Memory B cell (primary cell): ENCODE measurements around the gene GNG7.
"Not testable (repeated sequence)": the region's sequence is repeated elsewhere in the genome, so short reads cannot be mapped to it uniquely, and the experiment has no call there.

Experiments used
- ATAC-seq: fragments of 150-1000 bp; cut with Tn5 transposase; 2 replicates; pipeline ENCODE4 v1.10.0; 2021; ENCODE audit warnings: low read depth, mild to moderate bottlenecking, moderate library complexity
- DNase-seq, 2 donors: peaks; one replicate each; pipeline ENCODE4 v3.0.0; 2022; ENCODE audit warnings: low spot score in 2 of 2
- H3K27ac Mint-ChIP-seq: one replicate; pipeline ENCODE4 v1.8.0; 2022; ENCODE audit warnings: mild to moderate bottlenecking, moderate library complexity, mixed read lengths
- H3K27me3 Mint-ChIP-seq: one replicate; pipeline ENCODE4 v1.8.0; 2022; ENCODE audit warnings: mixed read lengths
- H3K36me3 Mint-ChIP-seq: one replicate; pipeline ENCODE4 v1.8.0; 2022; ENCODE audit warnings: mild to moderate bottlenecking, mixed read lengths
- H3K4me1 Mint-ChIP-seq: one replicate; pipeline ENCODE4 v1.8.0; 2022; ENCODE audit warnings: mixed read lengths
- H3K4me3 Mint-ChIP-seq: one replicate; pipeline ENCODE4 v1.8.0; 2022; ENCODE audit warnings: mild to moderate bottlenecking, moderate library complexity, mixed read lengths
- H3K9me3 Mint-ChIP-seq: one replicate; pipeline ENCODE4 v1.8.0; 2022; ENCODE audit warnings: mixed read lengths

Gene GNG7

DNA sequence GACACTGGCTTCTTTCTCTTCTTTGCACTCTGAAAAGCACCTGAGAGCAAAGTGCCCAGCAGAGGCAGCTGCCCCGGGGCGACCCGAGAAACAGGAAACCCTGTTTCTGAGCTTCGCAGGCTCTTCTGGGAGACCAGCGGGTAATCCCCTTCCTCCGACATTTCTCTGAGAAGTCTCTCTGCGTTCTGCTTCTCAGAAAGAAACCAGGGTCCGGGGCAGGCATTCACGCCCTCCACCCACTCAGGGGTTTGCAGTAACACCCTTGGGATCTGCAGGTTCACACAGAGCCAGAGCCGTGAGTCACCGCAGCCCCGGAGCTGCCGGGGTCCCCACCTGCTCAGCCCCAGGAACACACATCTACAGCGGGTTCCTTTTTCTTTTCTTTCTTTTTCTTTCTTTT, 140.6 kb downstream of the GNG7 start:
- H3K4me3 Mint-ChIP-seq = peak overlapping the region; percentile 90
- H3K27me3 Mint-ChIP-seq = no peaks in the 10 kb centered on the region
- ATAC-seq (peak; percentile 87), DNase-seq (peak; percentile 63 to 68)
- H3K9me3 Mint-ChIP-seq = no peaks in the 10 kb centered on the region
- no peaks in the 10 kb centered on the region for H3K36me3 Mint-ChIP-seq
- peak overlapping the region; percentile 92 for H3K27ac Mint-ChIP-seq
- peaks cover 27% of the 10 kb centered on the region for H3K4me1 Mint-ChIP-seq

DNA sequence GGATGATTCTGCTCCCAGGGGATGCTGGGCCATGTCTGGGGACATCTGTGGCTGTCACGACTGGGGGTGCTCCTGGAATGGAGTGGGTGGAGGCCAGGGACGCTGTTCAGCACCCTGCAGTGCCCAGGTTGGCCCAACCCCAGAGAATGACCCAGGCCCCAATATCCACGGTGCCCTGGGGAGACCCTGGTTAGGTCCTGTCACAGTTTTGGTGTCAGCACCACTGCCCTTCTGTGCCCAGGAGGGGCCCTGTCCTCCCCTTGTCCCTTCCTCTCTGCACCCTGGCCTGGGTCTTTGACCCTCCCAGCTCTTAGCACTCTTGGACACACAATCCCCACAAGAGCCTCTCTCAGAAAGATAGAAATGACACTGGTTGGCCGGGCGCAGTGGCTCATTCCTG, 141.3 kb downstream of the GNG7 start:
- DNase-seq (no peak), ATAC-seq (no peak)
- Mint-ChIP-seq H3K27ac (peak overlapping the region; percentile 92), H3K4me3 (no peak overlapping the region), H3K9me3 (no peaks in the 10 kb centered on the region), H3K27me3 (no peaks in the 10 kb centered on the region), H3K4me1 (peaks cover 29% of the 10 kb centered on the region), H3K36me3 (no peaks in the 10 kb centered on the region)

DNA sequence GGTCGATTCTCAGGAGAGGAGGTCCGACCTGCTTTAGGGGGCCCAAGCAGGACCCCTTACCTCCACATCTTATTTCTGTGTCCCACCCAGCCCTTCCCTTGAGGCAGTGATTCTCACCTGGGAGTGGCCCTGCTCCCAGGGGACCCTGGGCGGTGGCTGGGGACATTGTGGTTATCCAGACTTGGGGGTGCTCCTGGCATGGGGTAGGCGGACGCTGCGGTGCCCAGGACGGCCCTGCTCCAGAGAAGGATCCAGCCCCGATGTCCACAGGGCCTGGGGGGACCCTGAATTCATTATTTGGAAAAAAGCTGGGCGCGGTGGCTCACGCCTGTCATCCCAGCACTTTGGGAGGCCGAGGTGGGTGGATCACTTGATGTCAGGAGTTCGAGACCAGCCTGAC, 142.1 kb downstream of the GNG7 start:
- Mint-ChIP-seq H3K27ac (no peak overlapping the region), H3K36me3 (no peaks in the 10 kb centered on the region), H3K9me3 (no peaks in the 10 kb centered on the region), H3K27me3 (no peaks in the 10 kb centered on the region), H3K4me3 (no peak overlapping the region), H3K4me1 (peaks cover 29% of the 10 kb centered on the region)
- DNase-seq (no peak), ATAC-seq (no peak)

DNA sequence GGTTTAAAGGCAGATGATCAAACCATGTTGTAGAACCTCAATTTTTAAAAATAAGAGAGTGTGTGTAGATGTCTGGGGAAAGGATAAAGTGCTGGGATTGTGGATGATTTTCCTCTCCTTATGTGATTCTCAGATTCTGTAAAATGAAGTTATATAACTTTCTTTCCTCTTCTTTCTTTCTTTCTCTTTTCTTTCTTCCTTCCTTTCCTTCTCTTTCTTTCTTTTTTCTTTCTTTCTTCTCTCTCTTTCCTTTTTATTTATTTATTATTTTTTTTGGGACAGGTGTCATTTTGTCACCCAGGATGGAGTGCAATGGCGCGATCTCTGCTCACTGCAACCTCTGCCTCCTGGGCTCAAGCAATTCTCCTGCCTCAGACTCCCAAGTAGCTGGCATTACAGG, 144.0 kb downstream of the GNG7 start:
- DNase-seq (no peak), ATAC-seq (no peak)
- Mint-ChIP-seq H3K4me1 (peaks cover 18% of the 10 kb centered on the region), H3K9me3 (no peaks in the 10 kb centered on the region), H3K27me3 (no peaks in the 10 kb centered on the region), H3K4me3 (no peak overlapping the region), H3K27ac (peak overlapping the region; percentile 83), H3K36me3 (no peaks in the 10 kb centered on the region)

DNA sequence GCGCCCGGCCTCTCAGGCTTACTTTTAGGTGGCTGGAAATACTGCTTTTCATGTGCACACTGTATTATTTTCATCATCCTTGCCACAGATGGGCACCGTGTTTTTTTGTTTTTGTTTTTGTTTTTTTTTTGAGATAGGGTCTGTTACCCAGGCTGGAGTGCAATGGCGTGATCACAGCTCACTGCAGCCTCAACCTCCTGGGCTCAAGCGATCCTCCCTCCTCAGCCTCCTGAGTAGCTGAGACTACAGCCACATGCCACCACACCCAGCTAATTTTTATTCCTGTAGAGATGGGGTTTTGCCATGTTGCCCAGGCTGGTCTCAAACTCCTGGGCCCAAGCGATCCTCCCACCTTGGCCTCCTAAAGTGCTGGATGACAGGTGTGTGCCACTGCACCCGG, 144.4 kb downstream of the GNG7 start:
- not testable (repeated sequence) for H3K4me3 Mint-ChIP-seq, H3K36me3 Mint-ChIP-seq, H3K27me3 Mint-ChIP-seq, H3K9me3 Mint-ChIP-seq, DNase-seq, ATAC-seq
- Mint-ChIP-seq H3K4me1 (peaks cover 18% of the 10 kb centered on the region), H3K27ac (peak overlapping the region; percentile 83)

DNA sequence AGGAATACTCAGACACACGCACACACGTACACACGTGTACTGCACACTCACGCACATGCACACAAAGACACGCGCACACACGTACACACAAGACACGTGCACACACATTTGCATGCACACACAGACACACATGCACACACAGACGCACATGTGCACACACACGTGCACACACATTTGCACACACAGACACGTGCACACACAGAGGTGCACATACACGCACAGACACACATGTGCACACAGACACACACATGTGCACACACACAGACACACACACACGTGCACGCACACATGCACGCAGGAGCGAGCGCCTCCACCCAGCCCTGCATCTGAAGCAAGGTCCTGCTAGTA, 145.4 kb downstream of the GNG7 start:
- Mint-ChIP-seq H3K27me3 (no peaks in the 10 kb centered on the region), H3K36me3 (no peaks in the 10 kb centered on the region), H3K9me3 (no peaks in the 10 kb centered on the region), H3K4me3 (no peak overlapping the region), H3K27ac (peak overlapping the region; percentile 86), H3K4me1 (peaks cover 16% of the 10 kb centered on the region)
- ATAC-seq = no peak
- no peak for DNase-seq

DNA sequence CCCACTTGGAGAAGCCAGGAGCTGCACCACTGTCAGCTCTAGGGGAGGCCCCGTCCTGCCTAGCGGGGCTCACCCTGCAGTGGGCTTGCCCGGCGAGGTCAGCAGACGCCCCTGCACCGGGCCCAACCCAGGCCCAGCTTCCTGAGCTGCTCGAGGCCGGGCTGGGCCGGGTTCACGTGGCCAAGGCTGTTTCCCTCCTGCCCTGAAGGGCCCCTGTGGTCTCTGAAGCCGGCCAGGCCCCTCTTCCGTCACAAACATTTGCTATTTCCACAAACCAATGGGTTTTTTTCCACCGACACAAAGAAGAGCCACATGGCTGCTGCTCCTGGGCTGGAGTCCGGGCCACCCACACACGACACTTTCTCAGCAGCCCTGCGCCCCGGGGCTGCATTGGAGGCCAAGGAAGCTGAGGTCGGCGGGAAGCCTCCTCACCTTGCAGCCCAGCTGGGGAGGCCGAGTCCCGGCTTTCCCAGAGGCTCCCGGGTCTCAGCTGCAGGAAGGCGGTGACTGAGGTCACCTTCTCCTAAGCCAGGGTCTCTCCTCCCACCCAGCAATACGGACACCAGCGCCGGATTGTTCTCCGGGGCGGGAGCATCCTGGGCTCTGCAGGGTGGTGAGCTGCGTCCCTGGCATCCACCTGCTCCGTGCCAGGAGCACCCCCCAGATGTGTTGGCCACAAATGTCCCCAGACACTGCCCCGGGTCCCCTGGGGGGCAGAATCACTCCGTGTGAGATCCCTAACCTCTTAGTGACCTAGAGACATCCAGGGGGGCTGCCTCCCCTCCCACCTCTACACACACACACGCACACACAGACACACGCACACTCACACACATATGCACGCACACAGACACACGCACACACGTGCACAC, 146.0 kb downstream of the GNG7 start:
- DNase-seq (no peak), ATAC-seq (no peak)
- peak overlapping the region; percentile 86 for H3K27ac Mint-ChIP-seq
- peaks cover 16% of the 10 kb centered on the region for H3K4me1 Mint-ChIP-seq
- H3K27me3 Mint-ChIP-seq = no peaks in the 10 kb centered on the region
- H3K36me3 Mint-ChIP-seq = no peaks in the 10 kb centered on the region
- H3K4me3 Mint-ChIP-seq = no peak overlapping the region
- H3K9me3 Mint-ChIP-seq = no peaks in the 10 kb centered on the region

DNA sequence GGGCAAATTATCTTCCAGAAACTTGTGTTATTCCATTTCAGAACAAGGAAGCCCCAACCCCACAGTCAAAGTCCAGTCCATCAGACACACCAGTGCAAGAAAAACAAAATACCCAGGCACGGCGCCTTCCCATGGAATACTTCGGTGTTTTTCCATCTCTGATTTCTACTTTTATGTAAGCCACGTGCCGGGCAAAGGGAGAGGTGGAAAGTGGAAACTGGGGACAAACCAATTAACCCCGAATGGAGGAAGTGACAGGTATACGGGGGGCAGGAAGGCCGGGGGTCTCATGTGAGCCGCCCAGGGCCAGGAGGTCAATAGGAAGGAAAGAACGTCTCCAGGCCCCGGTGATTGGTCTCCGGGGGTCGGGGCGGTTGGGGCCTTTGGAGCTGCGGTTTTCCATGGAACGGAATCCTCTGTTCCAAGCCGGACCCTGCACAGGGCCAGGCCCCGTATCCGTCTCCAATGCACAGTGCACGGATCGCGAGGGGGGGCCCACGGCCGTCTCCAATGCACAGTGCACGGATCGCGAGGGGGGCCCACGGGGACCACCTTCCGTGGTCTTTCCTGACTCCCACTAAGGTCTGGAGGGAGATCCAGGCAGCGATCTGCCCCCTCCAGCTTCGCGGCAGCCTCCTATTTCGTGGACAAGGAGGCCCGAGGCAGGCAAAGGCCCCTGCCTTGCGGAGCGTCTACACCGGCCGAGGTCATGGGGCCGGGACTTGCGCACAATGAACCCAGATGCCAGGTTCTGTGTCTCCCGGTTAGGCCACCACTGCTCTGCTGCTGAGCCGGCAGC, 146.9 kb downstream of the GNG7 start:
- H3K27me3 Mint-ChIP-seq = no peaks in the 10 kb centered on the region
- H3K36me3 Mint-ChIP-seq = no peaks in the 10 kb centered on the region
- DNase-seq = no peak
- peaks cover 14% of the 10 kb centered on the region for H3K4me1 Mint-ChIP-seq
- H3K27ac Mint-ChIP-seq = no peak overlapping the region
- H3K4me3 Mint-ChIP-seq = no peak overlapping the region
- no peak for ATAC-seq
- H3K9me3 Mint-ChIP-seq = no peaks in the 10 kb centered on the region

DNA sequence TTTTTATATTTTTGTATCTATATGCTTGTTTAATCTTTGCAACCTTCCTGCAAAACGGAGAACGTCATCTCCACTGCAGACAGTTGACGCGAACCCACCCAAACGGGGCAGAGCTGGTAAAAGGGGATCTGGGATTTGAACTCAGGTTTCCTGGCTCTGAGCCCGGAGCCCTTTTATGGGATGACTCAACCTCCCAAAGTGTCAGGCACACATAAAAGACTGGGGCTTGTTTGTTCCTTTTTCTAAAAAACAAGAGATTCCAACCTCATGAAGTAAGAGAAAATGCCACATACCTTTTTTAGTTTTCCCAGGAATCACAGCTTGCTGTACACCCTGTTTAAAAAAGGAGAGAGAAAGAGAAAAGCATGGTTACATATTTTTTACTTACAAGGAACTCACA, 147.6 kb downstream of the GNG7 start:
- no peak for ATAC-seq
- Mint-ChIP-seq H3K27ac (no peak overlapping the region), H3K4me3 (no peak overlapping the region), H3K9me3 (no peaks in the 10 kb centered on the region), H3K4me1 (peaks cover 14% of the 10 kb centered on the region), H3K36me3 (no peaks in the 10 kb centered on the region), H3K27me3 (no peaks in the 10 kb centered on the region)
- no peak for DNase-seq

DNA sequence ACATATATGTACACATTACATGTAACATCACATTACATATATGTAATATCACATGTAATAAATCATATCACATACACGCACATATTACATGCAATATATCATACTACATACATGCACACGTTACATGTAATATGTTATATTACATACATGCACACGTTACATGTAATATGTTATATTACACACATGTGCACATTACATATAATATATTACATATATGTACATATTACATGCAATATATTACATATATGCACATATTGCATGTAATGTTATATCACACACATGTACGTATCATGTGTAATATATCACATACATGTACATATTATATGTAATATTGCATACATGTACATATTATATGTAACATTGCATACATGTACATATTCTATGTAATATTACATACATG, 149.0 kb downstream of the GNG7 start:
- H3K4me1 Mint-ChIP-seq = peaks cover 14% of the 10 kb centered on the region
- no peaks in the 10 kb centered on the region for H3K27me3 Mint-ChIP-seq
- no peaks in the 10 kb centered on the region for H3K9me3 Mint-ChIP-seq
- no peak for DNase-seq
- H3K4me3 Mint-ChIP-seq = no peak overlapping the region
- ATAC-seq = no peak
- H3K27ac Mint-ChIP-seq = no peak overlapping the region
- peaks cover 5% of the 10 kb centered on the region for H3K36me3 Mint-ChIP-seq

DNA sequence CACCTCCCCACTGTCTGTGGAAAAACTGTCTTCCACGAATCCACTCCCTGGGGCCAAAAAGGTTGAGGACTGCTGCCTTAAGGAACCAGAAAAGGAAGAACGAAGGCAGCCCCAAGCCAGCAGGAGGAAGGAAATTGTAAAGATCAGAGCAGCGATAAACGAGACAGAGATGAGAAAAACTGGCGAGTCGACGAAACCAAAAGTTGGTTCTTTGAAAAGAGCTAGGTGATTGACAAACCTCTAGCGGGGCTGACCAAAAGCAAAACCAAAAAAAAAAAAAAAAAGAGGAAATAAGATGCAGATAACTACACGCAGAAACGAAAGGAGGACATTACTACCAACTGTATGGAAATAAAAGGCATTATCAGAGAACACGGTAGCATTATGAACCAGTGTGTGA, 149.6 kb downstream of the GNG7 start:
- Mint-ChIP-seq H3K9me3 (no peaks in the 10 kb centered on the region), H3K4me1 (peaks cover 14% of the 10 kb centered on the region), H3K27ac (peak overlapping the region; percentile 63), H3K27me3 (no peaks in the 10 kb centered on the region), H3K4me3 (peak overlapping the region; percentile 25), H3K36me3 (peaks cover 5% of the 10 kb centered on the region)
- ATAC-seq (peak; percentile 93), DNase-seq (peak; percentile 45 to 60)

DNA sequence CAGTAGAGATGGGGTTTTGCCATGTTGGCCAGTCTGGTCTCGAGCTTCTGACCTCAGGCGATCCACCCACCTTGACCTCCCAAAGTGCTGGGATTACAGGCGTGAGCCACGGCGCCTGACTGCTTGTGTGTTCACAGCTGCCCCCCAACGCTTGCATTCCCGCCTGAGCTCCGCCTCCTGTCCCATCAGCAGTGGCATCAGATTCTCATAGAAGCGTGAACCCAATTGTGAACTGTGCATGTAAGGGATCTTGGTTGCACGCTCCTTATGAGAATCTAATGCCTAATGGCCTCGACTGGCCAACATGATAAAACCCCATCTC, 150.7 kb downstream of the GNG7 start:
- H3K27ac Mint-ChIP-seq = peak overlapping the region; percentile 53
- H3K36me3 Mint-ChIP-seq = peaks cover 10% of the 10 kb centered on the region
- ATAC-seq (no peak), DNase-seq (no peak)
- H3K4me1 Mint-ChIP-seq = peaks cover 12% of the 10 kb centered on the region
- H3K27me3 Mint-ChIP-seq = no peaks in the 10 kb centered on the region
- H3K4me3 Mint-ChIP-seq = no peak overlapping the region
- no peaks in the 10 kb centered on the region for H3K9me3 Mint-ChIP-seq

DNA sequence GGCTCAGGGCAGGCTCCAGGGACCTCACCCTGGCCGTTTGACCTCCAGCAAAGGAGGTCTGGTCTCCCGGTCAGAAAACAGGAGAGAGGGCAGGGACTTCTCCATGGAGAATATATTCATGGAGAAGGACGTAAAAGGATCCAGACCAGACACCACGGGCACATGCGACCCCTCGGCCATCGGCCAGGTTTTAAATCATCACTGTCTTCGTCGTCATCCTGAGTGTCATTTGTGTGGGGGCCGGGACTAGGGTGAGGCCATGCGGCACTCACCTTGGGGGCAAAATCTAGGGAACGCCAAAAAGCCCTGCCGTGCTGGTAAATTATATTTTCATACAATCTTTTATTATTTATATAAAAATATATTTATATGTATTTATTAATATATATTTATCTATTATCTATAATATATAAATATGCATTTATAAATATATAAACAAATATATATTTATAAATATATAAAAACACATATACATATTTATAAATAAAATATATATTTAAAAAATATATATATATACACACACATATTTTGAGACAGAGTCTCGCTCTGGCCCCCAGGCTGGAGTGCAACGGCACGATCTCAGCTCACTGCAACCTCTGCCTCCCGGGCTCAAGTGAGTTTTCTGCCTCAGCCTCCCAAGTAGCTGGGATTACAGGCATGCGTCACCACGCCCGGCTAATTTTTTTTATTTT, 151.2 kb downstream of the GNG7 start:
- Mint-ChIP-seq H3K9me3 (no peaks in the 10 kb centered on the region), H3K27me3 (no peaks in the 10 kb centered on the region), H3K4me3 (no peak overlapping the region), H3K4me1 (peaks cover 11% of the 10 kb centered on the region), H3K36me3 (peaks cover 10% of the 10 kb centered on the region), H3K27ac (no peak overlapping the region)
- ATAC-seq = no peak
- no peak for DNase-seq

DNA sequence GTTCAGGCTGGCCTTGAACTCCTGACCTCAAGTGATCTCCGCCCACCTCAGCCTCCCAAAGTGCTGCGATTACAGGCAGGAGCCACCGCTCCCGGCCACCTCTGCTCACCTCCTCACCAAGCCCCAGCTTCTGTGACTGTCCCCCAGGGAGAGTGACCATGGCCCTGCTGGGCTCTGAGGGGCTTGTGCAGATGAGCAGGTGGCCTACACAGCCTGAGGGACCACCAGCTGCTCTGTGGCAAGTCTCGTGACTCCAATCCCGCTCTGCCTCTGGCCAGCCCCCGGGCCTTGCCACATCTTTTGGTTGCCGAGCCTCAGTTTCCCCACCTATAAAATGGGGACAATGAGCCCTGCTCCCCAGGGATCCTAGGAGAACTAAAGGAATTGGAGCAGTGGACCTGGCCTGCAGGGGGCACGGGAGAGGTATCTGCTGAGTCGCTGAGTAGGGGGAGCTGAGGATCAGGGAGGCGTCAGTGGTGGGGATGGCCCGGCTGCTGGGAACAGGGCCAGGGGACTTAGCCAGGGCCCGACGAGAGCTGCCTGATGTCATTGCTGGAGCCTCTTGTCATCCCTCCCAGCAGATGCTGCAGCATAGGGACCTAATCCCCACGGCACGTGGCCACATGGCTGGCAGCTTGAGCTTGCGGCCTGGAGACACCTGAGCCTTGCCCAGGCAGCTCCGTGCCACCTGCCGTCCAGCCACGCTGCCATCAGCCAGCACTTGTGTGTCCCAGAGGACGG, 151.9 kb downstream of the GNG7 start:
- DNase-seq (no peak), ATAC-seq (no peak)
- no peak overlapping the region for H3K4me3 Mint-ChIP-seq
- no peaks in the 10 kb centered on the region for H3K9me3 Mint-ChIP-seq
- no peak overlapping the region for H3K27ac Mint-ChIP-seq
- H3K4me1 Mint-ChIP-seq = peaks cover 15% of the 10 kb centered on the region
- H3K36me3 Mint-ChIP-seq = peaks cover 10% of the 10 kb centered on the region
- no peaks in the 10 kb centered on the region for H3K27me3 Mint-ChIP-seq
